ENCODE measurements around the gene MT2A. TPM values are rescaled to one million over a fixed set of nuclear protein-coding genes. Genes with fewer than 3 reads are reported as not detected.

The MT2A gene
- total RNA-seq, 1 donor from 2014 or later, result 160 TPM

DNA sequence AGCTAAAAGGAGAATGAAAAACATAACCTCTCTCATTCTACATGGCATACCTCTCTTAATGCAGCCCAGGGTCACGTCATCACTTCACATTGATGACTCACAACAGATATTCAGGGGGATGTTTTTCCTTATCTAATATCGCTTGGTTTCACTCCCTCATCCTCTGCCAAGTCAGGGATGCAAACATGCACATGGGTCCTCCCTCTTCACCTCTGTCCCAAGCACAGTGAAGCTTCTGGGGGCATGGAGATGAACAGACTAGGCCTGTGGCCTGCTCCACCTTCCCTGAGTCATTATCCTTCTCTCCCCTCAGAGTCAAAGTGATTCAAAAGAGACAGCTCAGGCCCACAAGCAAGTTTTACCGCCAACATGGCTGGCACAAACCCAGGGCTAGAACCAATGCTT is 2.3 kb upstream of the MT2A start:
- Mint-ChIP-seq H3K27ac (ENCODE audit: unreplicated experiment) (peak overlapping the region; percentile 96), H3K4me1 (ENCODE audit: low read depth) (peaks cover 55% of the 10 kb centered on the region)

DNA sequence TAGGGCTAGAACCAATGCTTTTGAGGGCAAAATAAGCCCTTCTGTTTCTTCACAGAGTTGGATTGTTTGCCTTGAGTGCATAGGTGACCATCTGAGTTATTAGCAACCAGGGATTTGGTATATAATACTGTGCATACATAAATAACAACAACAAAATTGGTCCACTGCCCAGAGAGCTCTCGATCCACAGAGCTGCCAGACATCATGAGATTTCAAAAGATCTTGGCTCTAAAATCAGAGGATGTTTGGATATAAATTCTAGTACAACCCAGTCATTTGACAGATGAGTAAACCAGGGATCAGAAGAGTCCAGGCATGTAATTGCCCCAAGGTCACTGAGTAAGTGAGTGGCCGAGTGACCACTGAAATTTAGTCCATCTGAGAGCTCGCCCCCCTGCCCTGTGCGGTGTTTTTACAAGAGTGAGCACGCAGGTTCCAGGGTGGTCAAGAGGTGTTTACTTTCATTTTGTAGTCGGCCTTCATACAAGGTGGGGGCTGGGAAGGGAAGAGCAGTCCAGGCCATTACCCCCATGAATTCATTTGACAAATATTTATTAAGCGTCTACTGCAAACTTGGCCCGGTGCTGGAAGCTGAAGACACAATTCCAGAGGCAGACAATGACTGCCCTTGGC is 1.8 kb upstream of the MT2A start:
- H3K36me3 Mint-ChIP-seq (ENCODE audit: low read depth), result no peaks in the 10 kb centered on the region
- no peaks in the 10 kb centered on the region for H3K27me3 Mint-ChIP-seq (ENCODE audit: low read depth)
- H3K27ac Mint-ChIP-seq (ENCODE audit: unreplicated experiment), result peak overlapping the region; percentile 96
- no peaks in the 10 kb centered on the region for H3K9me3 Mint-ChIP-seq (ENCODE audit: low read depth)
- DNase-seq (ENCODE audit: low spot score), result no peak
- peaks cover 59% of the 10 kb centered on the region for H3K4me1 Mint-ChIP-seq (ENCODE audit: low read depth)
- TF ChIP-seq, protein P1, sequence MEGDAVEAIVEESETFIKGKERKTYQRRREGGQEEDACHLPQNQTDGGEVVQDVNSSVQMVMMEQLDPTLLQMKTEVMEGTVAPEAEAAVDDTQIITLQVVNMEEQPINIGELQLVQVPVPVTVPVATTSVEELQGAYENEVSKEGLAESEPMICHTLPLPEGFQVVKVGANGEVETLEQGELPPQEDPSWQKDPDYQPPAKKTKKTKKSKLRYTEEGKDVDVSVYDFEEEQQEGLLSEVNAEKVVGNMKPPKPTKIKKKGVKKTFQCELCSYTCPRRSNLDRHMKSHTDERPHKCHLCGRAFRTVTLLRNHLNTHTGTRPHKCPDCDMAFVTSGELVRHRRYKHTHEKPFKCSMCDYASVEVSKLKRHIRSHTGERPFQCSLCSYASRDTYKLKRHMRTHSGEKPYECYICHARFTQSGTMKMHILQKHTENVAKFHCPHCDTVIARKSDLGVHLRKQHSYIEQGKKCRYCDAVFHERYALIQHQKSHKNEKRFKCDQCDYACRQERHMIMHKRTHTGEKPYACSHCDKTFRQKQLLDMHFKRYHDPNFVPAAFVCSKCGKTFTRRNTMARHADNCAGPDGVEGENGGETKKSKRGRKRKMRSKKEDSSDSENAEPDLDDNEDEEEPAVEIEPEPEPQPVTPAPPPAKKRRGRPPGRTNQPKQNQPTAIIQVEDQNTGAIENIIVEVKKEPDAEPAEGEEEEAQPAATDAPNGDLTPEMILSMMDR (IDR thresholded peaks at IDR 0.05), result no peak
- H3K4me3 Mint-ChIP-seq (ENCODE audit: unreplicated experiment), result peak overlapping the region; percentile 27

More for the DNA sequence above, 2.3 kb upstream of the MT2A start:
- no peaks in the 10 kb centered on the region for H3K9me3 Mint-ChIP-seq (ENCODE audit: low read depth)
- no peak for DNase-seq (ENCODE audit: low spot score)
- peaks cover under 1% of the 10 kb centered on the region for H3K27me3 Mint-ChIP-seq (ENCODE audit: low read depth)
- TF ChIP-seq, protein P1 (IDR thresholded peaks at IDR 0.05), result no peak
- no peak overlapping the region for H3K4me3 Mint-ChIP-seq (ENCODE audit: unreplicated experiment)
- no peaks in the 10 kb centered on the region for H3K36me3 Mint-ChIP-seq (ENCODE audit: low read depth)

DNA sequence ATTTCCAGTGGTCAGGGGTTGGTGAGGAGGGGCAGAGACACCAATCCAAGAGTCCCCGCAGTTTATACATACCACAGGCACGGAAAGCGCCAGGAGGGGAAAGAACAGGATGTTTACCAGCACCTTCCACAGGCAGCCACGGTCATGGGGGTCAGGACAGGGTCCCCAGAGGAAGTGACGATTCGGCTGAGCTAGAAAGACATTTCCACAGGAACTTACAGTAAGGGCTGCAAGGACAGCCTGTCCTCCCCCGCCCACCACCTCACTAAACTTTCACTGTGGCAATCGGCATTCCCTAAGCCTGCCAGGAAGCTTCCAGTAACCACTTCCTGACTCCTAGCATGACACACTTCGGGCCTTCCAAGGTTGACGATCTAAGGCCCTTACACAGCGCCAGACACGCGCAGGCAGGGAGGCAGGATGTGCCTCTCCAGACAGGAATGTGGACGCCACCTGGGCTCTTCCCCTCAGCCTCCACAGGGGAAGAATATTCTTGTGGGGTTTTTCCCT is 1.2 kb upstream of the MT2A start:
- peak overlapping the region; percentile 96 for H3K27ac Mint-ChIP-seq (ENCODE audit: unreplicated experiment)

DNA sequence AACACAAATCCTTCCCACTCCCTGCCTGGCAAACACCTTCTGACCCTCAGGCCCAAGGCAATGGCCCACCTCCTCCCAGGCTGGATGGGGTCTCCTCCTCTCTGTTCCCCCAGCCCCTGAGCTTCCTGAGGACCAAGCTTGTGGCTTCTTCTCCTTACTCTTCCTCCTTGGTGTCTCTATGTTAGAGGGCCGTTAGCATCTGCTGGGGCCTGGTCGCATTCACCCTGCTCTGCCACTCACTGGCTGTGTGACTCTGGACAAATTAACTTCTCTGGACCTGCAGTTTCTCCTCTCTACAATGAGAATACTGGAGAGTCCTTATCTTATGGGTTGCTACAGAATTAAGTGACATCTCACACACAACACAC is 725 bp upstream of the MT2A start:
- TF ChIP-seq, protein P1 (IDR thresholded peaks at IDR 0.05), result no peak
- Mint-ChIP-seq H3K4me3 (ENCODE audit: unreplicated experiment) (peak overlapping the region; percentile 27), H3K9me3 (ENCODE audit: low read depth) (no peaks in the 10 kb centered on the region), H3K27me3 (ENCODE audit: low read depth) (no peaks in the 10 kb centered on the region), H3K4me1 (ENCODE audit: low read depth) (peaks cover 62% of the 10 kb centered on the region), H3K36me3 (ENCODE audit: low read depth) (no peaks in the 10 kb centered on the region), H3K27ac (ENCODE audit: unreplicated experiment) (peak overlapping the region; percentile 96)
- no peak for DNase-seq (ENCODE audit: low spot score)

More for the DNA sequence above, 1.2 kb upstream of the MT2A start:
- H3K27me3 Mint-ChIP-seq (ENCODE audit: low read depth), result no peaks in the 10 kb centered on the region
- no peaks in the 10 kb centered on the region for H3K36me3 Mint-ChIP-seq (ENCODE audit: low read depth)
- H3K4me3 Mint-ChIP-seq (ENCODE audit: unreplicated experiment), result peak overlapping the region; percentile 27
- TF ChIP-seq, protein P1 (IDR thresholded peaks at IDR 0.05), result no peak
- no peak for DNase-seq (ENCODE audit: low spot score)
- H3K9me3 Mint-ChIP-seq (ENCODE audit: low read depth), result no peaks in the 10 kb centered on the region
- H3K4me1 Mint-ChIP-seq (ENCODE audit: low read depth), result peaks cover 59% of the 10 kb centered on the region

DNA sequence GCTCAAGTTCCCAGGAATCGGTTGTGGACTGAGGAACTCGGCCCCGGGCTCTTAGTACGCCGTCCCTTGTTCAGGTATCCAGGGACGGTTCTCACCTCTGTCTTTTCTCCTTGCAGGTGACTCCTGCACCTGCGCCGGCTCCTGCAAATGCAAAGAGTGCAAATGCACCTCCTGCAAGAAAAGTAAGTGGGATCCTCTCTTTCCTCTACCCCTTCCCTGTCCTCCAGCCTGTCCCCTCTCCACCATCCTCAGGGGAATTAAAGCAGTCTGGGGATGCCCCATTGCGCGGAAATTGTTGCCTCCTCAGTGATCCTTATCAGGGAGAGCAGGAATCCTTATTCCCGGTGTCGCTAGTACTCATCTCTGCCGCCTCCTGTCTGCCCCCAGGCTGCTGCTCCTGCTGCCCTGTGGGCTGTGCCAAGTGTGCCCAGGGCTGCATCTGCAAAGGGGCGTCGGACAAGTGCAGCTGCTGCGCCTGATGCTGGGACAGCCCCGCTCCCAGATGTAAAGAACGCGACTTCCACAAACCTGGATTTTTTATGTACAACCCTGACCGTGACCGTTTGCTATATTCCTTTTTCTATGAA is 585 bp downstream of the MT2A start:
- H3K4me3 Mint-ChIP-seq (ENCODE audit: unreplicated experiment), result peak overlapping the region; percentile 76
- H3K27me3 Mint-ChIP-seq (ENCODE audit: low read depth), result no peaks in the 10 kb centered on the region
- peaks cover 67% of the 10 kb centered on the region for H3K4me1 Mint-ChIP-seq (ENCODE audit: low read depth)
- H3K9me3 Mint-ChIP-seq (ENCODE audit: low read depth), result no peaks in the 10 kb centered on the region
- DNase-seq (ENCODE audit: low spot score), result no peak
- TF ChIP-seq, protein P1 (IDR thresholded peaks at IDR 0.05), result peak; percentile 12
- peak overlapping the region; percentile 98 for H3K27ac Mint-ChIP-seq (ENCODE audit: unreplicated experiment)
- H3K36me3 Mint-ChIP-seq (ENCODE audit: low read depth), result no peaks in the 10 kb centered on the region
